Thyroid gland (tissue), 4 donors: ENCODE data around the gene NVL.

Source experiments
- POLR2A ChIP-seq, 2 donors: fragments of 450-650 bp; IDR thresholded peaks; one replicate each; pipeline ENCODE4 v1.6.1; 2017; ENCODE audit warnings: antibody characterized with exemption in 2 of 2, mild to moderate bottlenecking in 2 of 2, moderate library complexity in 1 of 2
- TF ChIP-seq, protein P1 (sequence below), 6 experiments: fragments of 200-600 bp in 3 of 6; fragments of 450-650 bp in 3 of 6; sonication (generic) in 3 of 6; IDR thresholded peaks; one replicate each; pipeline ENCODE4 v1.5.1; 2016 to 2019; ENCODE audit warnings: antibody characterized with exemption in 6 of 6, mild to moderate bottlenecking in 2 of 6, inconsistent platforms in 1 of 6, moderate library complexity in 1 of 6

GRCh38 chr1:224216382-224216781, 113.6 kb downstream of the NVL start:
- TF ChIP-seq POLR2A (IDR thresholded peaks at IDR 0.05) = no peak
- TF ChIP-seq, protein P1, sequence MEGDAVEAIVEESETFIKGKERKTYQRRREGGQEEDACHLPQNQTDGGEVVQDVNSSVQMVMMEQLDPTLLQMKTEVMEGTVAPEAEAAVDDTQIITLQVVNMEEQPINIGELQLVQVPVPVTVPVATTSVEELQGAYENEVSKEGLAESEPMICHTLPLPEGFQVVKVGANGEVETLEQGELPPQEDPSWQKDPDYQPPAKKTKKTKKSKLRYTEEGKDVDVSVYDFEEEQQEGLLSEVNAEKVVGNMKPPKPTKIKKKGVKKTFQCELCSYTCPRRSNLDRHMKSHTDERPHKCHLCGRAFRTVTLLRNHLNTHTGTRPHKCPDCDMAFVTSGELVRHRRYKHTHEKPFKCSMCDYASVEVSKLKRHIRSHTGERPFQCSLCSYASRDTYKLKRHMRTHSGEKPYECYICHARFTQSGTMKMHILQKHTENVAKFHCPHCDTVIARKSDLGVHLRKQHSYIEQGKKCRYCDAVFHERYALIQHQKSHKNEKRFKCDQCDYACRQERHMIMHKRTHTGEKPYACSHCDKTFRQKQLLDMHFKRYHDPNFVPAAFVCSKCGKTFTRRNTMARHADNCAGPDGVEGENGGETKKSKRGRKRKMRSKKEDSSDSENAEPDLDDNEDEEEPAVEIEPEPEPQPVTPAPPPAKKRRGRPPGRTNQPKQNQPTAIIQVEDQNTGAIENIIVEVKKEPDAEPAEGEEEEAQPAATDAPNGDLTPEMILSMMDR (IDR thresholded peaks at IDR 0.05) = no peak
